Subcutaneous adipose tissue (tissue), 4 donors: ENCODE measurements around the gene THNSL1. TPM values are rescaled to one million over a fixed set of nuclear protein-coding genes. Genes with fewer than 3 reads are reported as not detected.

Experiments
- total RNA-seq, 4 donors: library from RNA; depleted of rRNA; stranded (reverse); fragments of >200 nt; gene quantifications; one replicate each; pipeline ENCODE4 v1.1.0, GENCODE V29; 2016
- TF ChIP-seq, protein P1 (sequence below): fragments of 450-650 bp; IDR thresholded peaks from one replicate; pipeline ENCODE4 v1.5.1; 2016; ENCODE audit warnings: low read depth, mild to moderate bottlenecking, control low read depth, antibody characterized with exemption, moderate library complexity

The THNSL1 gene
- total RNA-seq, 4 donors from 2014 or later = 1.3 to 2.1 (median 1.6) TPM

DNA sequence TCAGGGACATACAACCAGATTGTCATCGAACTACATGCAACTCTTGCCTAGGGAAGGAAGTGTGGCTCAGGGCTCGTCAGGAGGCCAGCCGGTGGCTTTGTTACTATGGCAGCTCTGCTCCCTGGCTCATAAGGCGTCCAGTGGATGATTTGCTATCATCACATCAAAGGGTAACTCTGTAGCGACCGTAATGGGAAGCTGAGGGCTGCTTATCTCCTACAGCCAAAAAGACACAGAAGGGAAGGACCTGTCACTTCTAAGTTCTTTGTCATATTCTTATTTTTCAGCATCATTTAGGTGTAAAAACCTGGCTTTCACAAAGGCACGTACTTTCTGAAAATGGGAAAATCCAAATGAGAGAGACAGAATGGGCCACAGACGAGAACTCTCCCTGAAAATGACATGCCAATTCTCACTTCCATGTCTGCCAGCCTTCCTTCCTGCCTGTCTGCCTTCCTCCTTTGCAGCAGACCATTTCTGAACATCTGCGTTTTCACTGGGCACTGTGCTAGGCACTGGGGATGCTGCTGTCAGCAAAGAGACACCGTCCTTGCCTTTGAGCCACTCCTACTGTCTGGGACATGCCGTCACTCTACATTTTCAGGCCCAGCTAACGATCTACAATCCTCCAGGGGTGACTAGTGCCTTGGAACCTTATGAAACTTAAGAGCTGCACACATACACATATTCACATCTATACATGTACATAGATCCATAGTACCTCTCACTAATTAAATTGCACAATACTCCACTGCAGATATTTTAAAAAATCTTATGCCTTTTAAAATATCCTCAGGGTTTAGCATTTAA, 27.4 kb upstream of the THNSL1 start:
- TF ChIP-seq, protein P1, sequence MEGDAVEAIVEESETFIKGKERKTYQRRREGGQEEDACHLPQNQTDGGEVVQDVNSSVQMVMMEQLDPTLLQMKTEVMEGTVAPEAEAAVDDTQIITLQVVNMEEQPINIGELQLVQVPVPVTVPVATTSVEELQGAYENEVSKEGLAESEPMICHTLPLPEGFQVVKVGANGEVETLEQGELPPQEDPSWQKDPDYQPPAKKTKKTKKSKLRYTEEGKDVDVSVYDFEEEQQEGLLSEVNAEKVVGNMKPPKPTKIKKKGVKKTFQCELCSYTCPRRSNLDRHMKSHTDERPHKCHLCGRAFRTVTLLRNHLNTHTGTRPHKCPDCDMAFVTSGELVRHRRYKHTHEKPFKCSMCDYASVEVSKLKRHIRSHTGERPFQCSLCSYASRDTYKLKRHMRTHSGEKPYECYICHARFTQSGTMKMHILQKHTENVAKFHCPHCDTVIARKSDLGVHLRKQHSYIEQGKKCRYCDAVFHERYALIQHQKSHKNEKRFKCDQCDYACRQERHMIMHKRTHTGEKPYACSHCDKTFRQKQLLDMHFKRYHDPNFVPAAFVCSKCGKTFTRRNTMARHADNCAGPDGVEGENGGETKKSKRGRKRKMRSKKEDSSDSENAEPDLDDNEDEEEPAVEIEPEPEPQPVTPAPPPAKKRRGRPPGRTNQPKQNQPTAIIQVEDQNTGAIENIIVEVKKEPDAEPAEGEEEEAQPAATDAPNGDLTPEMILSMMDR = no peak

DNA sequence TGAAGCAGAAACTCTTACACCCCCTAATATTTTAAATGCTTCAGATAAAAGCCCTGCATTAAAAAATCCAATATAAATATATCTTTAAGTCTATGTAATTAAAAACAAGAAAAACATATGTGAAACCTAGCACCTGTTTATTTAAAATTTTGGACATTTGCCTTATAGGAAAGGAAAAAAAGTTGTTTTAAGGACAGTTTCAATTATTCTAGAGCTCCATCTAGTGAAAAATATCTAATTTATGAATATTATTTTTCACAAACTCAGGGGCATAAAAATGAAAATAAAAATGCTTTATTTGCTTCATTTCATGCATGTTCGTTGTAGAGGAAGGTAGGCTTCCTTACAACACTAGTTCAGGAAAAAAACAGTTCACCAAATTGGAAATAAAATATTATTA, 26.5 kb upstream of the THNSL1 start:
- TF ChIP-seq, protein P1 = no peak

DNA sequence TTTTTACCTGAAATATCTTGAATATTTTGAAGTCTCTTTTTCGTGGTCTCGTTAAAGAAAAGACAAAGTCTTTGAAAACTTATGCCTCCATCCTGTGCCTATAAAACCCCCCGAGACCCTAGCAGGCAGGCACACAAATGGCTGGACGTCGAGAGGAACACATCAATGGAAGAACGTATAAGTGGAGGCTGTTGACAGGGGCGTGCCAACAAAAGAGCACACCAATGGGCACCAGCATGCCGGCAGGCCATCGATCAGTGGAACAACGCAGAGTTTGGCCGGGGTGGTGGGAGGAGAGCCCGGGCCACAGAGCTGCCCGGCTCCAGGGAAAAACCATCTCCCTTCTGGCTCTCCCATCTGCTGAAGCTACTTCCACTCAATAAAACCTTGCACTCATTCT, 25.1 kb upstream of the THNSL1 start:
- TF ChIP-seq, protein P1 = no peak

DNA sequence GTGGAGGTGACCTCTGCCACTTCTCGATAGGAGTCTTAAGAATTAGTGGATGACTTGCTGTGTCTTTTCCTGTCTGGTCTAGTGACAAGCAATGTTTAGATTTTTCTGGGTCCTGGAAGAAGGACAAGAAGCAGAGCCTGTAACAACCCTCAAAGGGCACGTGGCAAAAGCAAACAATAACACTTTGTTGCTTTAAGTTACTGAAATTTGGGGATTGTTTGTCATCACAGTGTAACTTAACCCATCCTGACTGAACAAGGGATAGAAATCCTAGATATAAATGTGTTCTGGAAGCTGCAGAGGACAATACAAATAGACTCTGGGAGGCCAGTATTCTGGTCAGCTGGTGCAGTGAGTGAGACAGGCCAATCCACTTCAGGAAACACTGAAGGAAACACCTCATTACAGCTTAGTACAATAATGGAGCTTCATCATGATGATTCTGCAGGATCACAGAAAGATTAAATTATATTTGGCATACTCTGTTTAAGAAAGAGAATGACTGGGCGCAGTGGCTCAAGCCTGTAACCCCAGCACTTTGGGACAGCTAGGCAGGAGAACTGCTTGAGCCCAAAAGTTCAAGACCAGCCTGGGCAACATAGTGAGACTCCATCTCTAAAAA, 23.8 kb upstream of the THNSL1 start:
- TF ChIP-seq, protein P1 = no peak

DNA sequence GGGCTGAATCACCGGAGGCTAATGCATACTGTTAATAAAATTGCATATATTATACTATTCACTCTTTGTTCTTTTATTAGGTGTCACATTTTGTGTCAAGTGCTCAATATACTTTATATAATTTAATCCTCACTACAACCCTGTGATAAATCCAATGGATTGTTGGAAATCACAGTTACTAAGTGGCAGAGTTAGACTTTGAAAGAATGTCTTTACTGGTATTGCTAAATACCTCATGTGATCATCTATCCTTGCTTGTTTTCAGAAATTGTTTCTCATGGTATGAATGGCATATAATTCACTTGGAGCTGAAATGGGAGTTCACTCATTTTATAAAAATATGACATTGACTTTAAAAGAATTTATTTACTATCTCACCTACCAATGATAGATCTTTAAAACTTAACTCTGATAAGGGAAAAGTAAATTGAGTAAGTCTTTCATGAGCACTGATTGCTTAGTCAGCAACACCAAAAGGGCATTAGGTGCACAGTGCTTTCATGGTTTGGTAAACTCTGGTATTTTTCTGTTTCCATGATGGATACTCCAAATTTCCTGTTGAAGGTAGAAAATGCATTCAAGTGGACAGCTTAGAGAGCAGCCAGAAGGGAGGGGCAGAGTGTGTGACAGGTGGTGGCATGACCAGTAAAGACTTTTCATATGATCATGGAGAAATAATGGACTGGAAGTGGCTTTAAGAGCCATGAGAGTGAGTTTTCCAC, 23.0 kb upstream of the THNSL1 start:
- TF ChIP-seq, protein P1 = no peak

DNA sequence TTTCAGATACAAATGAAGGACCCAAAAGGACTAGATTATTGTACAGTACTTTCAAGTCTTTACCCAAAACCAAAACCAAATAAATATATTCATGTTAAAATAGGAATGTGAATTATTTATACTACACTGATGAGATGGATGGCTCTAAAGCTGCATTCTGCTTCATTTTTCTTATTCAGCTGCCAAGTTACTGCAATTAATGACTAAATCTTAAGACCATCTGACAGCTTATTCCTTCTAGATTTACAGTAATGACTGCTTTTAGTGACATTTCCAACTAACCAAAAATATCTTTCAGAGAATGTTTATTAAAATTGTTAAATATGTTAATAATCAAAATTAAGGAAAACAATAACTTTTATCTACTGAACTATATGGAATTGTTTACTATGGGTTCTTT, 21.3 kb upstream of the THNSL1 start:
- TF ChIP-seq, protein P1 = no peak

DNA sequence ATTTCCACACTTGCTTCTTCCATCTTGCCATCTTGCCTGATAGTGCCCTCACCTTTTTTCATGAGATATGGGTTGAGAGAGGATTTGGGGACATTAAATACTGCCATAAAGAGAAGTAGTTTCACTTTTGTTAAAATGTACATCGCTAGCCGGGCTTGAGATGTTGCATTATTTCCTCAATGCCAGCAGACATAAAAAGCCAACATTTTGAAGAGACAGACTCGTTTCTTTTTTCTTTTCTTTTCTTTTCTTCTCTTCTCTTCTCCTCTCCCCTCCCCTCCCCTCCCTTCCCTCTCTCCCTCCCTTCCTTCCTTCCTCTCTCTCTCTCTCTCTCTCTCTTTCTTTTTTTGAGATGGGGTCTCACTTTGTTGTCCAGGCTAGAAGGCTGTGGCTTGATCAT, 18.4 kb upstream of the THNSL1 start:
- TF ChIP-seq, protein P1 = no peak
